HG02885 (cell line): Measurements from ENCODE around the gene ENO2.

Experiments used
- ATAC-seq: cut with Tn5 transposase; IDR thresholded peaks from one replicate; pipeline ENCODE4 v1.9.1; 2021; ENCODE audit warnings: mild to moderate bottlenecking; ENCODE audit not compliant: unreplicated experiment, poor library complexity

Gene ENO2

DNA sequence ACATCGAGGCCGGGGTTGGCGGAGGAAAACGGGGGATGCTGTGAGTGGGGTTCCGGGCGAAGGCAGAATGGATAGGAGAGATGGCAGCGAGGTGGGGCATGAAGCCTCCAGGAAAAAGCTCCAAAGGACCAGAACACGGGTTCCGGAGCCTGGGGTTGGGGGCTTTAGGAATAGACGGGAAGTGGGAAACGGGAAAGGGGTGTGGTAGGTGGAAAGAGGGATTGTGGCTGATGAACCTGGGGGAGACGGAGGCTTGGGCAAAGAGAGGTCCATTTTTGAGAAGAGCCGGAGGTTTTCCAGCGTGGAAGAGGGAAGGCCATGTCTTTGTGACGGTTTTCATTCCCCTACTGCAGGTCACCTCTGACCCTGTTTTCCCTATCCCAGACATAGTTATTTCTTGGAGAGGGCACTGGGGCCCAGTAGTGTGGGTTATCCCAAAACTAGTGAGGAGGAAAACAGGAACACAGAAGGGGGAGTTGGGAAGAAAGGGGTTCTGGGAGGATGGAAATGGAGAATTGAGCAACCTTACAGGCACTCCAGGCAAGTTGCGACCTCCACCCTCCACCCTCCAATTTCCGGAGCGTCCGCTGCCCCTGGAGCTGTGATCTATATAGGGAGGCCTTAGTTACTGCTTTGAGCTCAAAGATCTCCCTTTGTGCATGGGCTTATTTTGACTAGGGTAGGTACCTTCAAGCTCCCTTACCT lies 14.5 kb downstream of the ENO2 start:
- ATAC-seq, result no peak

DNA sequence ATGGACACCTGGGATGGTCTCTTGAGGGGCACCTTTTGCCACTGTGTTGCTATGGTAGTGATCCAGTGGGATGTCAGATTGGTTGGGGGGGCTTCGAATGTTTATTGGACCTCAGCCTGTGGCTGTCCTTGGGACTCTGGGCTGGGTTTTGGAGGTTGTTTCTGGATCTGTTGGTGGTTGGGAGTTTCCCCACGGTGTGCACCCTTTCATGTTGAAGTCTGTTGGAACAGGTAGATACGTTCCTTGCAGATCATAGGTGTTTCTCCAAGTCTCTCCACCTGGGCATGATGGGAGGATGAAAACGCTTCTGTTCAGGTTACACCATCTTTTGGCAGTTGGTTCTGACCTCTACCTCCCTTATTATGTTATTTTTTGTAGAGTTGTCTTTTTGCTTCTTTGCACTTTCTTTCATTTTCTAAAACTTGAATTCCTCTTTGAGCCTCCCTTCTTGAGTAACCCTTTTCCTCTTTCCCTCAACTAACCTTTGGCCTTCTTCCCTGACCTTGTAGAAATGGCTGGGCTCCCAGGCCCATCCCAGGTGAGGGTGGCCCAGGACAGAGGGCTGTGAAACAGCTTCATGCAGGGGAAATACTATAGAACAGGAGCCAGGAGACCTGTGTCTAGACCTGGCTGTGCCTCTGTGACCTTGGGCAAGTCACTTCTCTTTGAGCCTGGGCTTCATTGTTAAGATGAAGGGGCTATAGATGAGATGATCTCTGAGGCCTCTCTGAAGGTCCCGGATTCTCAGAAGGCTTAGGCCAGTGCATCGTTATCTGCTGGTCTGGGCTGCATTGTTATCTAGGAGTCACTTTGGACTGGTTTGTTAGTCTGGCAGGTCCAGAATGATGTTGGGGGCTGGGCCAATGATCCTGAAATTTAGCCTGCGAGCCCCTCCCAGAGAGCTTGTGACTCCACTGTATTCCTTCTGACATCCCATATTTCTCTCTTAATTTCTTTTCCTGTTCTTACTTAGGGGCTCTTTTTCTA lies 15.4 kb downstream of the ENO2 start:
- no peak for ATAC-seq

DNA sequence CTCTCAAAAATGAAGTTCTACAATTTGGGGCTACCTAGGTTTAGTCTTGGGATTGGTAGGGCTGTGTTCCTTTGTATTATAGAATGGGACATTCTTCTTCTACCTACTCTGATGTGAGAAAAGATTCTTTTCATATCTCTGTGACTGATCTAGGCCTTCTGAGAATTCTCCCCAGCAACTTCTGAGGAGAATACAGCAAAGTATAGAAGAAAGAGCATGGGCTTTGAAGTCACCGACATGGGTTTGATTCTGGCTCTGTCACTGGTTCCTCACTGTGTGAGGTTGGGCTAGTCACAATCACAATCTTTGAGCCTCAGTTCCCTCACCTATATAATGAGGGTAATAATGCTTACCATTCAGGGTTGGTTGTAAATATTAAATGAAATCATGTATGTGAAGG lies 18.4 kb downstream of the ENO2 start:
- no peak for ATAC-seq

DNA sequence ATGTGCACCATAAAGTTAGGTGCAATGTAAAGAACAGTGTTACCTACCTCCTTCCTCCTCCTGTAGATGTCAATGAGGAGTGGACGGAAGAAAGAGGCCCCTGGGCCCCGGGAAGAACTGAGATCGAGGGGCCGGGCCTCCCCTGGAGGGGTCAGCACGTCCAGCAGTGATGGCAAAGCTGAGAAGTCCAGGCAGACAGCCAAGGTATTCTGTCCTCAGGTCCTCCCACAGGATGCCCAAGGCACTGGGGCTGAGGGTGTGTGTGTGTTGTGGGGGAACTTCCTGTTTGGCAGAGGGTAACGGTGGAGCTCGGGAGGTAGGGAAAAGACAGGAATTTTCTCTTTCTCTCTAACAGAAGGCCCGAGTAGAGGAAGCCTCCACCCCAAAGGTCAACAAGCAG lies 19.7 kb downstream of the ENO2 start:
- no peak for ATAC-seq

DNA sequence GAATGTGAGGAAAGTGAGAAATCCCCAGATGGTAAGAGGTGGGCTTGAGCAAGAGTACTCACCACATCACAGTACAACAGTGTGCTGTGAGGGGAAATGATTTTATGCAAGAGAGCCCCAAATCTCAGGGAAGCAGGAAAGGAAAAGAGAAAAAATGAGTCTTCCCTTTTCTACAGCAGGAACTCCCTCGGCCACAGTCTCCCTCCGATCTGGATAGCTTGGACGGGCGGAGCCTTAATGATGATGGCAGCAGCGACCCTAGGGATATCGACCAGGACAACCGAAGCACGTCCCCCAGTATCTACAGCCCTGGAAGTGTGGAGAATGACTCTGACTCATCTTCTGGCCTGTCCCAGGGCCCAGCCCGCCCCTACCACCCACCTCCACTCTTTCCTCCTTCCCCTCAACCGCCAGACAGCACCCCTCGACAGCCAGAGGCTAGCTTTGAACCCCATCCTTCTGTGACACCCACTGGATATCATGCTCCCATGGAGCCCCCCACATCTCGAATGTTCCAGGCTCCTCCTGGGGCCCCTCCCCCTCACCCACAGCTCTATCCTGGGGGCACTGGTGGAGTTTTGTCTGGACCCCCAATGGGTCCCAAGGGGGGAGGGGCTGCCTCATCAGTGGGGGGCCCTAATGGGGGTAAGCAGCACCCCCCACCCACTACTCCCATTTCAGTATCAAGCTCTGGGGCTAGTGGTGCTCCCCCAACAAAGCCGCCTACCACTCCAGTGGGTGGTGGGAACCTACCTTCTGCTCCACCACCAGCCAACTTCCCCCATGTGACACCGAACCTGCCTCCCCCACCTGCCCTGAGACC lies 21.2 kb downstream of the ENO2 start:
- no peak for ATAC-seq

DNA sequence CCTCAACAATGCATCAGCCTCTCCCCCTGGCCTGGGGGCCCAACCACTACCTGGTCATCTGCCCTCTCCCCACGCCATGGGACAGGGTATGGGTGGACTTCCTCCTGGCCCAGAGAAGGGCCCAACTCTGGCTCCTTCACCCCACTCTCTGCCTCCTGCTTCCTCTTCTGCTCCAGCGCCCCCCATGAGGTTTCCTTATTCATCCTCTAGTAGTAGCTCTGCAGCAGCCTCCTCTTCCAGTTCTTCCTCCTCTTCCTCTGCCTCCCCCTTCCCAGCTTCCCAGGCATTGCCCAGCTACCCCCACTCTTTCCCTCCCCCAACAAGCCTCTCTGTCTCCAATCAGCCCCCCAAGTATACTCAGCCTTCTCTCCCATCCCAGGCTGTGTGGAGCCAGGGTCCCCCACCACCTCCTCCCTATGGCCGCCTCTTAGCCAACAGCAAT lies 21.8 kb downstream of the ENO2 start:
- no peak for ATAC-seq

DNA sequence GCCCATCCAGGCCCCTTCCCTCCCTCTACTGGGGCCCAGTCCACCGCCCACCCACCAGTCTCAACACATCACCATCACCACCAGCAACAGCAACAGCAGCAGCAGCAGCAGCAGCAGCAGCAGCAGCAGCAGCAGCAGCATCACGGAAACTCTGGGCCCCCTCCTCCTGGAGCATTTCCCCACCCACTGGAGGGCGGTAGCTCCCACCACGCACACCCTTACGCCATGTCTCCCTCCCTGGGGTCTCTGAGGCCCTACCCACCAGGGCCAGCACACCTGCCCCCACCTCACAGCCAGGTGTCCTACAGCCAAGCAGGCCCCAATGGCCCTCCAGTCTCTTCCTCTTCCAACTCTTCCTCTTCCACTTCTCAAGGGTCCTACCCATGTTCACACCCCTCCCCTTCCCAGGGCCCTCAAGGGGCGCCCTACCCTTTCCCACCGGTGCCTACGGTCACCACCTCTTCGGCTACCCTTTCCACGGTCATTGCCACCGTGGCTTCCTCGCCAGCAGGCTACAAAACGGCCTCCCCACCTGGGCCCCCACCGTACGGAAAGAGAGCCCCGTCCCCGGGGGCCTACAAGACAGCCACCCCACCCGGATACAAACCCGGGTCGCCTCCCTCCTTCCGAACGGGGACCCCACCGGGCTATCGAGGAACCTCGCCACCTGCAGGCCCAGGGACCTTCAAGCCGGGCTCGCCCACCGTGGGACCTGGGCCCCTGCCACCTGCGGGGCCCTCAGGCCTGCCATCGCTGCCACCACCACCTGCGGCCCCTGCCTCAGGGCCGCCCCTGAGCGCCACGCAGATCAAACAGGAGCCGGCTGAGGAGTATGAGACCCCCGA lies 22.5 kb downstream of the ENO2 start:
- no peak for ATAC-seq

DNA sequence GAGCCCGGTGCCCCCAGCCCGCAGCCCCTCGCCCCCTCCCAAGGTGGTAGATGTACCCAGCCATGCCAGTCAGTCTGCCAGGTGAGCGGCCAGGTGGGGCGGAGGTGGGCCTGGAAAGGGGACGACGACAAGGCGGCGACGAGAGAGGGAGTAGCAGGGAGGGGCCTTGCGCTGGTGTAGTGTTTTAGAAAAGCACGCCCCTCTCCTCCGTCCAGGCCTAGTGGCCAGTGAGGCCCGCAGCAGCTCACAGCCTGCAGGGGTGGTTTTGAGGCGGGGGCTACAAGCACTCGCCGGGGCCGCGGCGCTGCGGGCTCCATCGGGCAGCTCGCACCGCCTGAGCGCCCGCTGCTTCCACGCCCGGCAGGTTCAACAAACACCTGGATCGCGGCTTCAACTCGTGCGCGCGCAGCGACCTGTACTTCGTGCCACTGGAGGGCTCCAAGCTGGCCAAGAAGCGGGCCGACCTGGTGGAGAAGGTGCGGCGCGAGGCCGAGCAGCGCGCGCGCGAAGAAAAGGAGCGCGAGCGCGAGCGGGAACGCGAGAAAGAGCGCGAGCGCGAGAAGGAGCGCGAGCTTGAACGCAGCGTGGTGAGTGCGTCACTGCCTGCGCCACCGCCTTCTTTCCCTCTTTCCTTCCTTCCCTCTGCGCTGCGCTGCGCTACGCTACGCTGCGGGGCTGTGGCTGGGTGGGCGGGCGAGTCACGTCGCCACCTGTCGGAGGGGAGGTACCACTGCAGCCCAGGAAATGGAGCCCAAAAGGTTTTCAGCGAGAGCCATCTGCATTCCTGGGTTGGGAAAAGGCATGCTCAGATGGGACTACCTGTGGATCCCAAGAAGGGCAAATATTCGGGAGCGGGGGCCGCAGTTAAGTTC lies 23.3 kb downstream of the ENO2 start:
- peak; percentile 92 for ATAC-seq

DNA sequence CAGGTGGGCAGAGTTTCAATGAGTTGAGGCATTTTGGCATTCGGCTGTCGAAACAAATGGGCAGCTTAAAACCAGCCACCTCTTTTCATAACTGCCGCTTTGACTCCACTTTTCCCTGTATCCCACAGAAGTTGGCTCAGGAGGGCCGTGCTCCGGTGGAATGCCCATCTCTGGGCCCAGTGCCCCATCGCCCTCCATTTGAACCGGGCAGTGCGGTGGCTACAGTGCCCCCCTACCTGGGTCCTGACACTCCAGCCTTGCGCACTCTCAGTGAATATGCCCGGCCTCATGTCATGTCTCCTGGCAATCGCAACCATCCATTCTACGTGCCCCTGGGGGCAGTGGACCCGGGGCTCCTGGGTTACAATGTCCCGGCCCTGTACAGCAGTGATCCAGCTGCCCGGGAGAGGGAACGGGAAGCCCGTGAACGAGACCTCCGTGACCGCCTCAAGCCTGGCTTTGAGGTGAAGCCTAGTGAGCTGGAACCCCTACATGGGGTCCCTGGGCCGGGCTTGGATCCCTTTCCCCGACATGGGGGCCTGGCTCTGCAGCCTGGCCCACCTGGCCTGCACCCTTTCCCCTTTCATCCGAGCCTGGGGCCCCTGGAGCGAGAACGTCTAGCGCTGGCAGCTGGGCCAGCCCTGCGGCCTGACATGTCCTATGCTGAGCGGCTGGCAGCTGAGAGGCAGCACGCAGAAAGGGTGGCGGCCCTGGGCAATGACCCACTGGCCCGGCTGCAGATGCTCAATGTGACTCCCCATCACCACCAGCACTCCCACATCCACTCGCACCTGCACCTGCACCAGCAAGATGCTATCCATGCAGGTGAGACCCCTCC lies 24.2 kb downstream of the ENO2 start:
- ATAC-seq, result no peak

DNA sequence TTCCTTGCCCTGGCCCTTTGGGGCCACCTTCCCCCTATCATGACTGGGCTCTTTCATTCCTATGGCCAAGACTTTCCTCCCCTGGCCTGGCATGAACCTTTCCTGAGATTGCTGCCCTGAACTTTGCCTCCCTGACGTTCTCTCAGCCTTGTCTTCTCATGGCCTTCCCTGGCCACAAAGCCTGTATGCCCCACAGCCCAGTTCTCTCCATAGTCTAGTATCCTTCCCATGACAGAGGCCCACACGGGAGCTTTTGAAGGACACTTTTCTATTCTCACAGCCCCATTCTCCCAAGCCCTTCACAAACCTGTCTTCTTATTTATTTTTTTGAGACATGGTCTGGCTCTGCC lies 24.8 kb downstream of the ENO2 start:
- no peak for ATAC-seq

DNA sequence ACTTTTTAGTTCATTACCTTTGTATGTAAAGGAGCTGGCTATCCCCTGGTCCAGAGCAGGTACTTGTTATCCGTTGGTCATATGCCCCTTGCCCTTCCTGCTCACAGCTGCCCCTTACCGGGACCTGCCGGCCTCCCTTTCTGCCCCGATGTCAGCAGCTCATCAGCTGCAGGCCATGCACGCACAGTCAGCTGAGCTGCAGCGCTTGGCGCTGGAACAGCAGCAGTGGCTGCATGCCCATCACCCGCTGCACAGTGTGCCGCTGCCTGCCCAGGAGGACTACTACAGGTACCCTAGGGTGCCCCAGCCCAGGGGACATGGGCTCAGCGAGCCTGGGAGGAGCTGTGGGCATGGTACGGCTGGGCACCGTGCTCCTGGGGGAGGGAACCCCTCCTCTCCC lies 26.9 kb downstream of the ENO2 start:
- no peak for ATAC-seq

DNA sequence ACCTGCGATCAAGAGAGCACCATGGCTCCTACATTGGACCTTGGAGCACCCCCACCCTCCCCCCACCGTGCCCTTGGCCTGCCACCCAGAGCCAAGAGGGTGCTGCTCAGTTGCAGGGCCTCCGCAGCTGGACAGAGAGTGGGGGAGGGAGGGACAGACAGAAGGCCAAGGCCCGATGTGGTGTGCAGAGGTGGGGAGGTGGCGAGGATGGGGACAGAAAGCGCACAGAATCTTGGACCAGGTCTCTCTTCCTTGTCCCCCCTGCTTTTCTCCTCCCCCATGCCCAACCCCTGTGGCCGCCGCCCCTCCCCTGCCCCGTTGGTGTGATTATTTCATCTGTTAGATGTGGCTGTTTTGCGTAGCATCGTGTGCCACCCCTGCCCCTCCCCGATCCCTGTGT lies 27.4 kb downstream of the ENO2 start:
- ATAC-seq, result no peak

DNA sequence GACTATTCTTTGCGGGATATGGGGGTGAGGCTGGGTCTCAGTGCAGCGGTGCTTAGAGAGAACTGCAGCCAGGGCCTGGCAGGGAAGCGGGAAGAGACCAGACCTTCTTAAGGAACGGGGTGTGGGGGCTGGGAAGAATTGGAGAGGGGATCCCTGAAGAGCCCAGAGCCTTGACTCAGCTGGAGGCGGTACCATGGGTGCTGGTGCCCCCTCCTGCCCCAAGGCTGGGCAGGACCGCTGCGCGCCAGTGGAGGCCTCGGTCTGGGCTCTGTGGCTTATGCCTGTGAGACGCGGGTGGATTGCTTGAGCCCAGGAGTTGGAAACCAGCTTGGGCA lies 27.9 kb downstream of the ENO2 start:
- no peak for ATAC-seq

DNA sequence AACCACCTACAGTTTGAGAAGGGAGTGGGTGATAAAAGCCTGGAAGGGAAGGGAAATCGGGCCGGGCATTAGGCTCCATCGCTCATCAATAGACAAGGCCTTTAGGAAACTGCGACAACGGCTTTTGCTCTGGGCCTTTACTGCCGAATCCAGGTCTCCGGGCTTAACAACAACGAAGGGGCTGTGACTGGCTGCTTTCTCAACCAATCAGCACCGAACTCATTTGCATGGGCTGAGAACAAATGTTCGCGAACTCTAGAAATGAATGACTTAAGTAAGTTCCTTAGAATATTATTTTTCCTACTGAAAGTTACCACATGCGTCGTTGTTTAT lies 29.0 kb downstream of the ENO2 start:
- peak; percentile 29 for ATAC-seq

DNA sequence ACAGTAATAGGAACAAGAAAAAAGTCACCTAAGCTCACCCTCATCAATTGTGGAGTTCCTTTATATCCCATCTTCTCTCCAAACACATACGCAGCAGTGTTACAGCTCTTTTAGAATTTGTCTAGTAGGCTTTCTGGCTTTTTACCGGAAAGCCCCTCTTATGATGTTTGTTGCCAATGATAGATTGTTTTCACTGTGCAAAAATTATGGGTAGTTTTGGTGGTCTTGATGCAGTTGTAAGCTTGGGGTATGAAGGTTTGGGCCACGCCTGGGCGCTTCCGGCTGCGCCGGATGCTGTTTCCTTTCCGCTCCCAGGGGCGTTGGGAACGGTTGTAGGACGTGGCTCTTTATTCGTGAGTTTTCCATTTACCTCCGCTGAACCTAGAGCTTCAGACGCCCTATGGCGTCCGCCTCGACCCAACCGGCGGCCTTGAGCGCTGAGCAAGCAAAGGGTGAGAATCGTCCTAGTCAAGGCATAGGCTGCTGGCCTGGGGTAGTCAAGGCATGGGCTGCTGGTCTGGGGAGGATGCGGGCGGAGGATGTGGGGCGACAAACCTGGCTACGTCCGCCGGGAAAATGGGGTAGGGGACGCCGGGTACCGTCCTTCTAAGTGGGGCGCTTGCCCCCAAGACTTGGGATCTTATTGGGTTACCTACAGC lies 29.5 kb downstream of the ENO2 start, which contains the start of the genes C12orf57 and RNU7-1:
TSS of gene C12orf57 (plus strand) at position 301 of the 659 bp plus-strand sequence. CDS start at position 401, 100 bp downstream.
TSS of gene RNU7-1 (plus strand) at position 95 of the 659 bp plus-strand sequence.
- peak; percentile 42 for ATAC-seq

DNA sequence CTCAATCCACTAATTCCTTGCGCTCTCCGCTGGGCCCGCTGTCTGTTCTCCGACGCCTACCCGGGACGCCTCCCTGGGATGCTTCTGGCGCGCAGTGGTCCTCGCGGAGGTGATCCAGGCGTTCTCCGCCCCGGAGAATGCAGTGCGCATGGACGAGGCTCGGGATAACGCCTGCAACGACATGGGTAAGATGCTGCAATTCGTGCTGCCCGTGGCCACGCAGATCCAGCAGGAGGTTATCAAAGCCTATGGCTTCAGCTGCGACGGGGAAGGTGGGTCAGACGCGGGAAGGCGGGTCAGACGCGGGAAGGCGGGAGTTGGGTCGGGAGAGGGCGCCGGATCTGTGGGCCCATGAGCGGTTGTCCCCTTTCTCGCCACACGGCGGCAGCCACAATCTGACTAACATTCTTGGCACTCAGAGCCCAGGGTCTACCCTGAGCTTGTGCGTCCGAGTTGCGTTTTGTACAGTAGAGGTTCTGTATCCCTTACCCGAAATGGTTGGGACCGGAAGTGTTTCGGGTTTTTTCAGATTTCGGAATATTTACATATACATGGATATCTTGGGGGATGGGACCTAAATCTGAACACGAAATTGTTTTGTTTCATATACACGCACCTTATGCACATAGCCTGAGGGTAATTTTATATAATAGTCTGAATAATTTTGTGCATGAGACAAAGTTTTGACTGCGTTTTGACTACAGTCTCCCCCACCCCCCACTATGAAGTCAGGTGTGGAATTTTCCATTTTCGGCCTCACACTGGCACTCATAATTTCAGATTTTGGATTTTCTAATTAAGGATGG lies 30.2 kb downstream of the ENO2 start:
- ATAC-seq, result peak; percentile 55

DNA sequence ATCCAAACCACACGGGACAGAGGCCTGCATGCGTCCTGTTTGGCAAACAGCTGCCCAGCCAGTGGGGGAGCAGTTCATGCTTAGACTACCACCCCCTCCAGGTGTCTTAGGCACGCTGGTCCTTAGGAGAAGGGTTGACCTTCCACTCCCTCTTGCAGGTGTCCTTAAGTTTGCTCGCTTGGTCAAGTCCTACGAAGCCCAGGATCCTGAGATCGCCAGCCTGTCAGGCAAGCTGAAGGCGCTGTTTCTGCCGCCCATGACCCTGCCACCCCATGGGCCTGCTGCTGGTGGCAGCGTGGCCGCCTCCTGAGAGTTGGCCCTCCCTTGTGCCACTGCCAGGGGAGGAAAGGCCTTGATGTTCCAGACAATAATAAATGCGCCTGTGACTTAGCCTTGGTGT lies 31.2 kb downstream of the ENO2 start:
- no peak for ATAC-seq
